ENCODE data around the gene FGF14.
A peak's percentile ranks its signal among the peaks of the same experiment; 100 is the strongest.

The FGF14 gene

GRCh38 chr13:102310691-102311418, 91.0 kb downstream of the FGF14 start (continued):
- TF ChIP-seq INSM2 (tag by site-specific recombination; IDR thresholded peaks at IDR 0.05), result no peak
- TF ChIP-seq HOXD13 (CRISPR knock-in tag; IDR thresholded peaks at IDR 0.05; ENCODE audit: borderline replicate concordance), result no peak
- TF ChIP-seq PRDM10 (tag by site-specific recombination; IDR thresholded peaks at IDR 0.05), result no peak
- no peak for TF ChIP-seq ZBTB49 (tag by site-specific recombination; IDR thresholded peaks at IDR 0.05; ENCODE audit: low read depth)

- H3K4me3 ChIP-seq (ENCODE audit: low read depth, low read length), result no peak overlapping the region
- POLR2A ChIA-PET, result no interaction called here
- CTCF ChIA-PET, result no interaction called here
- no peaks in the 10 kb centered on the region for H3K36me3 ChIP-seq (ENCODE audit: control insufficient read depth in 2 of 2, insufficient read depth in 1 of 2, low read length in 2 of 2)
- H3K27ac ChIP-seq (ENCODE audit: extremely low read depth, low read depth, low read length), result no peak overlapping the region
- H3K9me3 ChIP-seq (ENCODE audit: control insufficient read depth, insufficient read depth, low read depth, low read length), result no peaks in the 10 kb centered on the region
- TF ChIP-seq ZNF248 (tag by site-specific recombination; IDR thresholded peaks at IDR 0.05), result no peak
- no peak for TF ChIP-seq ZNF416 (tag by site-specific recombination; IDR thresholded peaks at IDR 0.05)
- TF ChIP-seq YY2 (tag by site-specific recombination; IDR thresholded peaks at IDR 0.05), result no peak
- no peak for TF ChIP-seq ZSCAN18 (tag by site-specific recombination; IDR thresholded peaks at IDR 0.05)
- TF ChIP-seq ZSCAN16 (tag by site-specific recombination; IDR thresholded peaks at IDR 0.05), result no peak
- 0 out of 2 replicates have a peak, but pooled peaks have one; percentile 20 for TF ChIP-seq ZBTB17 (tag by site-specific recombination; IDR thresholded peaks at IDR 0.05)
- TF ChIP-seq ZNF518A (tag by site-specific recombination; conservative IDR thresholded peaks at IDR 0.05; ENCODE audit: low read depth), result no peak
- no peaks in the 10 kb centered on the region for H3K4me1 ChIP-seq (ENCODE audit: control insufficient read depth, insufficient read depth, low read length)
Measured at GRCh38 chr13:102309110-102309509, 92.7 kb downstream of the FGF14 start.
